Sigmoid colon (tissue), 4 donors: ENCODE results near the gene GALNS.

Source experiments
- POLR2A ChIP-seq, 2 donors: fragments of 450-650 bp; IDR thresholded peaks; one replicate each; pipeline ENCODE4 v1.6.1; 2016; ENCODE audit warnings: antibody characterized with exemption in 2 of 2, mild to moderate bottlenecking in 2 of 2, moderate library complexity in 2 of 2
- POLR2AphosphoS5 ChIP-seq, 4 donors: sonication (generic); formaldehyde crosslinking; IDR thresholded peaks; one replicate each; pipeline ENCODE4 v1.6.1; 2017; ENCODE audit warnings: antibody characterized with exemption in 4 of 4
- TF ChIP-seq, protein P1 (sequence below), 4 experiments: fragments of 450-650 bp in 3 of 4; fragments of 200-600 bp in 1 of 4; IDR thresholded peaks; one replicate each; pipeline ENCODE4 v1.5.1; 2016 to 2019; ENCODE audit warnings: antibody characterized with exemption in 4 of 4, mild to moderate bottlenecking in 3 of 4, moderate library complexity in 2 of 4

DNA sequence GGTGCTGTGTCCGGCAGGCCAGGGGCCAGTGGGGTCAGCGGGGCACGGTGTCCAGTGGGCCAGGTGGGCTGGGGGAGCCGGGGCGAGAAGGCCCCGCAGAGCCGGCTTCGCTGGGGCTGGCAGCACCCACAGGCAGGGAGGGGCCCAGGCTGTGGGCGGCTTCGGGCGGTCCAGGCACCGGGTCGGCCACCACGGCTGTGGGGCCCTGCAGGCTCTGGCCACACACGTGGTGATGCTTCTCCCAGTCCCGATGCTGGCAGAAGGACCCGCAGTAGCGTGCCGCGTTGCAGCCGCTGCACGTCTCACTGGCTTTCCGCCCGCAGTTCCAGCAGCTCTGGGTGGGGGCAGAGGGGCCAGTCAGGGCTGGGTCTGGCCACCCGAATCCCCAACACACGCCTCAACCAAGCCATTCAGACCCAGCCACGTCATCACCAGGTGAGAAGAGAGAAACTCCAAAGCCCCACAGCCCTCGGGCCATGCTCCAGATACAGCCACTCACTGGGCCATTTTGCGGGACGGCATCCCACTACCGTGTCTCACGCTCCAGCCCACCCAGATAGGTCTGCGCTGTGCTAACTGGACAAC lies 20.3 kb upstream of the GALNS start:
- TF ChIP-seq, protein P1, sequence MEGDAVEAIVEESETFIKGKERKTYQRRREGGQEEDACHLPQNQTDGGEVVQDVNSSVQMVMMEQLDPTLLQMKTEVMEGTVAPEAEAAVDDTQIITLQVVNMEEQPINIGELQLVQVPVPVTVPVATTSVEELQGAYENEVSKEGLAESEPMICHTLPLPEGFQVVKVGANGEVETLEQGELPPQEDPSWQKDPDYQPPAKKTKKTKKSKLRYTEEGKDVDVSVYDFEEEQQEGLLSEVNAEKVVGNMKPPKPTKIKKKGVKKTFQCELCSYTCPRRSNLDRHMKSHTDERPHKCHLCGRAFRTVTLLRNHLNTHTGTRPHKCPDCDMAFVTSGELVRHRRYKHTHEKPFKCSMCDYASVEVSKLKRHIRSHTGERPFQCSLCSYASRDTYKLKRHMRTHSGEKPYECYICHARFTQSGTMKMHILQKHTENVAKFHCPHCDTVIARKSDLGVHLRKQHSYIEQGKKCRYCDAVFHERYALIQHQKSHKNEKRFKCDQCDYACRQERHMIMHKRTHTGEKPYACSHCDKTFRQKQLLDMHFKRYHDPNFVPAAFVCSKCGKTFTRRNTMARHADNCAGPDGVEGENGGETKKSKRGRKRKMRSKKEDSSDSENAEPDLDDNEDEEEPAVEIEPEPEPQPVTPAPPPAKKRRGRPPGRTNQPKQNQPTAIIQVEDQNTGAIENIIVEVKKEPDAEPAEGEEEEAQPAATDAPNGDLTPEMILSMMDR (IDR thresholded peaks at IDR 0.05): no peak
- TF ChIP-seq POLR2AphosphoS5 (IDR thresholded peaks at IDR 0.05) (no peak), POLR2A (IDR thresholded peaks at IDR 0.05) (no peak)
